ENCODE measurements around the gene MYT1.

DNA sequence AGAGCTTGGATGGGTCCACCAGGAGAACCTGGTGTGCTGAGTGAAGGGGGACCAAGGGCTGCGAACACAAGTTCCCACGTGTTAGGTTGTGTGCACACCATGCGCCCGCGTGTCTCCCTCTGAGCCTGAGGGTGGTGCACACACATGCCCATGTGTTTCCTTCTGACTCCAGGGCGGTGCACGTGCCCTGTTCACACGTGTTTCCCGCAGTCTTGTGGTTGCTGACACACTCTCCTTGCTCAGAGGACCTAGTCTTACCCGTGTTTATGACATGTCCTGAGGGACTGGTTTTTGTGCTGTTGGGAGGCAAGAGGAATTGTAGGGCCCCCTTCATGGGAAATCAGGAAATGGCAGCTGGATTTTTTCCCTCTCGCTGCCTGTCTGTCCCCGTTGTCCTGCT lies 55.0 kb downstream of the MYT1 start:
- TF ChIP-seq, protein P1, sequence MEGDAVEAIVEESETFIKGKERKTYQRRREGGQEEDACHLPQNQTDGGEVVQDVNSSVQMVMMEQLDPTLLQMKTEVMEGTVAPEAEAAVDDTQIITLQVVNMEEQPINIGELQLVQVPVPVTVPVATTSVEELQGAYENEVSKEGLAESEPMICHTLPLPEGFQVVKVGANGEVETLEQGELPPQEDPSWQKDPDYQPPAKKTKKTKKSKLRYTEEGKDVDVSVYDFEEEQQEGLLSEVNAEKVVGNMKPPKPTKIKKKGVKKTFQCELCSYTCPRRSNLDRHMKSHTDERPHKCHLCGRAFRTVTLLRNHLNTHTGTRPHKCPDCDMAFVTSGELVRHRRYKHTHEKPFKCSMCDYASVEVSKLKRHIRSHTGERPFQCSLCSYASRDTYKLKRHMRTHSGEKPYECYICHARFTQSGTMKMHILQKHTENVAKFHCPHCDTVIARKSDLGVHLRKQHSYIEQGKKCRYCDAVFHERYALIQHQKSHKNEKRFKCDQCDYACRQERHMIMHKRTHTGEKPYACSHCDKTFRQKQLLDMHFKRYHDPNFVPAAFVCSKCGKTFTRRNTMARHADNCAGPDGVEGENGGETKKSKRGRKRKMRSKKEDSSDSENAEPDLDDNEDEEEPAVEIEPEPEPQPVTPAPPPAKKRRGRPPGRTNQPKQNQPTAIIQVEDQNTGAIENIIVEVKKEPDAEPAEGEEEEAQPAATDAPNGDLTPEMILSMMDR (IDR thresholded peaks at IDR 0.05) = no peak
- no peak for TF ChIP-seq TAF1 (IDR thresholded peaks at IDR 0.05; ENCODE audit: borderline replicate concordance, low read depth, low read length)
- TF ChIP-seq YY1 (IDR thresholded peaks at IDR 0.05; ENCODE audit: low read depth) = no peak
- TF ChIP-seq, protein P2, sequence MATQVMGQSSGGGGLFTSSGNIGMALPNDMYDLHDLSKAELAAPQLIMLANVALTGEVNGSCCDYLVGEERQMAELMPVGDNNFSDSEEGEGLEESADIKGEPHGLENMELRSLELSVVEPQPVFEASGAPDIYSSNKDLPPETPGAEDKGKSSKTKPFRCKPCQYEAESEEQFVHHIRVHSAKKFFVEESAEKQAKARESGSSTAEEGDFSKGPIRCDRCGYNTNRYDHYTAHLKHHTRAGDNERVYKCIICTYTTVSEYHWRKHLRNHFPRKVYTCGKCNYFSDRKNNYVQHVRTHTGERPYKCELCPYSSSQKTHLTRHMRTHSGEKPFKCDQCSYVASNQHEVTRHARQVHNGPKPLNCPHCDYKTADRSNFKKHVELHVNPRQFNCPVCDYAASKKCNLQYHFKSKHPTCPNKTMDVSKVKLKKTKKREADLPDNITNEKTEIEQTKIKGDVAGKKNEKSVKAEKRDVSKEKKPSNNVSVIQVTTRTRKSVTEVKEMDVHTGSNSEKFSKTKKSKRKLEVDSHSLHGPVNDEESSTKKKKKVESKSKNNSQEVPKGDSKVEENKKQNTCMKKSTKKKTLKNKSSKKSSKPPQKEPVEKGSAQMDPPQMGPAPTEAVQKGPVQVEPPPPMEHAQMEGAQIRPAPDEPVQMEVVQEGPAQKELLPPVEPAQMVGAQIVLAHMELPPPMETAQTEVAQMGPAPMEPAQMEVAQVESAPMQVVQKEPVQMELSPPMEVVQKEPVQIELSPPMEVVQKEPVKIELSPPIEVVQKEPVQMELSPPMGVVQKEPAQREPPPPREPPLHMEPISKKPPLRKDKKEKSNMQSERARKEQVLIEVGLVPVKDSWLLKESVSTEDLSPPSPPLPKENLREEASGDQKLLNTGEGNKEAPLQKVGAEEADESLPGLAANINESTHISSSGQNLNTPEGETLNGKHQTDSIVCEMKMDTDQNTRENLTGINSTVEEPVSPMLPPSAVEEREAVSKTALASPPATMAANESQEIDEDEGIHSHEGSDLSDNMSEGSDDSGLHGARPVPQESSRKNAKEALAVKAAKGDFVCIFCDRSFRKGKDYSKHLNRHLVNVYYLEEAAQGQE (IDR thresholded peaks at IDR 0.05; ENCODE audit: low read depth, low read length) = no peak
- TF ChIP-seq POLR2AphosphoS5 (IDR thresholded peaks at IDR 0.05; ENCODE audit: low read depth, low read length) = no peak
- TF ChIP-seq, protein P3, sequence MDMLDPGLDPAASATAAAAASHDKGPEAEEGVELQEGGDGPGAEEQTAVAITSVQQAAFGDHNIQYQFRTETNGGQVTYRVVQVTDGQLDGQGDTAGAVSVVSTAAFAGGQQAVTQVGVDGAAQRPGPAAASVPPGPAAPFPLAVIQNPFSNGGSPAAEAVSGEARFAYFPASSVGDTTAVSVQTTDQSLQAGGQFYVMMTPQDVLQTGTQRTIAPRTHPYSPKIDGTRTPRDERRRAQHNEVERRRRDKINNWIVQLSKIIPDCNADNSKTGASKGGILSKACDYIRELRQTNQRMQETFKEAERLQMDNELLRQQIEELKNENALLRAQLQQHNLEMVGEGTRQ (IDR thresholded peaks at IDR 0.05; ENCODE audit: borderline replicate concordance, low read depth, low read length) = no peak
- no peak for TF ChIP-seq TEAD4 (IDR thresholded peaks at IDR 0.05; ENCODE audit: borderline replicate concordance, insufficient read depth)
- no peak for TF ChIP-seq GATA2 (CRISPR knock-in tag; IDR thresholded peaks at IDR 0.05)
- no peak for TF ChIP-seq NFIC (IDR thresholded peaks at IDR 0.05; ENCODE audit: borderline replicate concordance)
- TF ChIP-seq RCOR1 (IDR thresholded peaks at IDR 0.05; ENCODE audit: low read length) = no peak
